ENCODE data around the gene TP53RK. TPM values are rescaled to one million over a fixed set of nuclear protein-coding genes. Genes with fewer than 3 reads are reported as not detected.

The TP53RK gene
- total RNA-seq, 1 experiment from 2014 or later = 21.5 TPM

DNA sequence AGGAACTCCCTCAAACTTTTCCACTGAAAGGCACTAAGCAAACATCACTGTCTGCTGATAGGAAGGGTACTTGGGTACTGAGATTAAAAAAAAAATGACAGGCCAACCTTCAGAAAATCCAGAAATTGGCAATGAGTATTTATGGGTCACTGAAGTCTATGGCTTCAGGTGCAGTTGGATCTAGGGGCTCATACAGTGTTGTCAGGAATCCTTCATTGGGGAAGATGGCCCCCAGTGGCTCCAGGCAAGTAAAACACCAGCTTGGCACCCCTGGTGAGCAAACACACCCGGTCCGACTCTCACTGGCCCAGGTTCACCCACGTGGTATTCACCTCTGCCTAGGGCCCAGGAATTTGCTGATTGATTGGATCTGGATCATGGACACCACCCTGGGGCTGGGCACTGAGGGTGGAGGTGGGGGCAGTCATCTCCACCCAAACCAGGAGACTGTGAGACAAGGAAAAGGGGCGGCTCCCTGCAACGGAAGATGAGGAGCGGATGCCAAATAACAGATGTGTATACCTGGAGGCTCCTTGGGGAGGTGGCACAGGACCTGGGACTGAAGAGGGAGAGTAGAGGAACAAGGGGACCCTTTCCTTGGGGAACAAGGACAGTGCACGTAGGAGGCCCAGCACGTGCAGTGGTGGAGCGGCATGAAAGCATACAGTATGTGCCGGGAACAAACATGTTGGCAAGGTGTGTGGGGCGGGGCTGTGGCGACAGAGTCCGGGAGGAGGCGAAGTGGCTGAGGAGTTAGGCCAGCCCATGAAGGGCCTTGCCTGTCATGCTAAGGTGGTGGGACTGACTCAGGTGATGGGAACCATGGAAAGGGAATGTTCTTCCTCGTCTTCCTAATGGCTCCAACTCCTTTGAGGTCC is 25.0 kb upstream of the TP53RK start:
- Histone ChIP-seq H3K9me3 (ENCODE audit: control insufficient read depth, low read depth, low read length) (no peaks in the 10 kb centered on the region), H3K79me2 (ENCODE audit: insufficient read depth, low read length) (no peaks in the 10 kb centered on the region), H3K4ac (ENCODE audit: low read depth, low read length) (no peak overlapping the region), H3K56ac (ENCODE audit: insufficient read length, low read depth, low read length) (no peak overlapping the region), H4K20me1 (ENCODE audit: control insufficient read depth, insufficient read depth, insufficient read length) (no peaks in the 10 kb centered on the region), H3K27me3 (ENCODE audit: insufficient read depth, low read length) (no peaks in the 10 kb centered on the region), H2BK15ac (ENCODE audit: low read depth, low read length) (no peak overlapping the region), H2BK12ac (ENCODE audit: insufficient read length, low read depth, low read length) (no peak overlapping the region), H4K91ac (ENCODE audit: insufficient read length, low read depth, low read length) (no peak overlapping the region), H4K5ac (ENCODE audit: insufficient read length, low read depth, low read length) (no peak overlapping the region), H3T11ph (ENCODE audit: low read length) (no peak overlapping the region), H2BK120ac (ENCODE audit: low read depth, low read length, poor library complexity, severe bottlenecking) (no peak overlapping the region), H3K9ac (ENCODE audit: extremely low read depth, insufficient read length, low read length) (no peak overlapping the region), H4K8ac (replicated peaks; ENCODE audit: insufficient read length, low read depth, low read length) (no peak overlapping the region), H2BK20ac (ENCODE audit: low read depth, low read length, poor library complexity, severe bottlenecking) (no peak overlapping the region), H3K23ac (ENCODE audit: insufficient read length, low read depth, low read length) (no peak overlapping the region), H2AK5ac (ENCODE audit: insufficient read length, low read length) (no peak overlapping the region), H3K27ac (ENCODE audit: insufficient read length, low read depth, low read length) (no peak overlapping the region), H3K18ac (ENCODE audit: insufficient read length, low read depth, low read length) (no peak overlapping the region), H3K14ac (ENCODE audit: insufficient read depth, low read length) (no peak overlapping the region), H2BK5ac (ENCODE audit: insufficient read length, low read length) (no peak overlapping the region), H2AFZ (ENCODE audit: low read length) (no peak overlapping the region), H3K4me1 (ENCODE audit: insufficient read depth, low read length) (no peaks in the 10 kb centered on the region), H3K23me2 (ENCODE audit: insufficient read length, low read depth, low read length, poor library complexity, severe bottlenecking) (peaks cover 5% of the 10 kb centered on the region), H3K79me1 (ENCODE audit: insufficient read depth, low read depth, low read length, poor library complexity, severe bottlenecking) (no peaks in the 10 kb centered on the region), H3K4me2 (ENCODE audit: insufficient read depth, insufficient read length, low read length) (no peak overlapping the region)
- TF ChIP-seq, protein P1, sequence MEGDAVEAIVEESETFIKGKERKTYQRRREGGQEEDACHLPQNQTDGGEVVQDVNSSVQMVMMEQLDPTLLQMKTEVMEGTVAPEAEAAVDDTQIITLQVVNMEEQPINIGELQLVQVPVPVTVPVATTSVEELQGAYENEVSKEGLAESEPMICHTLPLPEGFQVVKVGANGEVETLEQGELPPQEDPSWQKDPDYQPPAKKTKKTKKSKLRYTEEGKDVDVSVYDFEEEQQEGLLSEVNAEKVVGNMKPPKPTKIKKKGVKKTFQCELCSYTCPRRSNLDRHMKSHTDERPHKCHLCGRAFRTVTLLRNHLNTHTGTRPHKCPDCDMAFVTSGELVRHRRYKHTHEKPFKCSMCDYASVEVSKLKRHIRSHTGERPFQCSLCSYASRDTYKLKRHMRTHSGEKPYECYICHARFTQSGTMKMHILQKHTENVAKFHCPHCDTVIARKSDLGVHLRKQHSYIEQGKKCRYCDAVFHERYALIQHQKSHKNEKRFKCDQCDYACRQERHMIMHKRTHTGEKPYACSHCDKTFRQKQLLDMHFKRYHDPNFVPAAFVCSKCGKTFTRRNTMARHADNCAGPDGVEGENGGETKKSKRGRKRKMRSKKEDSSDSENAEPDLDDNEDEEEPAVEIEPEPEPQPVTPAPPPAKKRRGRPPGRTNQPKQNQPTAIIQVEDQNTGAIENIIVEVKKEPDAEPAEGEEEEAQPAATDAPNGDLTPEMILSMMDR (conservative IDR thresholded peaks at IDR 0.05) = no peak
- peaks cover 4% of the 10 kb centered on the region for H3K27me3 Mint-ChIP-seq (ENCODE audit: low read depth)
- WGBS (ENCODE audit: extremely low coverage, insufficient read length, low lambda C conversion rate) = no CpG with 5 or more reads among the region's 15 CpGs
- H3K36me3 Mint-ChIP-seq (ENCODE audit: insufficient read depth in 1 of 3, low read depth in 3 of 3) = peaks cover 0 to 9% (median under 1%) of the 10 kb centered on the region in 3 experiments; a peak in 4 of 7 replicates
- no peak overlapping the region for H3K27ac Mint-ChIP-seq
- no peaks in the 10 kb centered on the region for H3K9me3 Mint-ChIP-seq
- no peak for DNase-seq
- peaks cover 19 to 30% of the 10 kb centered on the region in 2 experiments for H3K4me1 Mint-ChIP-seq
- no peak overlapping the region for H3K4me3 Mint-ChIP-seq
